Naive thymus-derived CD4-positive, alpha-beta T cell (primary cell): ENCODE measurements around the gene JMJD7. TPM values are rescaled to one million over a fixed set of nuclear protein-coding genes. Genes with fewer than 3 reads are reported as not detected.

Experiments used
- ATAC-seq: fragments of 150-1000 bp; cut with Tn5 transposase; 2 replicates; pipeline ENCODE4 v1.10.0; 2021; ENCODE audit warnings: mild to moderate bottlenecking, moderate library complexity
- CTCF ChIA-PET: fragments of 350-600 bp; sonication (Branson Sonifier 250); formaldehyde crosslinking; loops from one replicate; lab custom pipeline; 2021; ENCODE audit warnings: antibody characterized with exemption; lab: Charles Lee
- POLR2A ChIA-PET: fragments of 350-600 bp; sonication (Branson Sonifier 250); formaldehyde crosslinking; loops from one replicate; lab custom pipeline; 2021; ENCODE audit warnings: antibody characterized with exemption, inconsistent platforms; lab: Charles Lee
- DNase-seq, 9 donors: peaks; one replicate each; pipeline versions ENCODE4 v3.0.0 to v3.0.0-alpha.2; 2020 to 2022; ENCODE audit warnings: mixed read lengths in 1 of 9
- H3K27ac ChIP-seq: one replicate; pipeline ENCODE4 v1.7.0; 2013; ENCODE audit warnings: mild to moderate bottlenecking, low read depth, low read length, moderate library complexity
- H3K27me3 ChIP-seq, 2 donors: one replicate each; pipeline ENCODE4 v1.7.0; 2013; ENCODE audit warnings: low read length in 2 of 2, mild to moderate bottlenecking in 2 of 2, moderate library complexity in 2 of 2; ENCODE audit not compliant: control insufficient read depth in 2 of 2, insufficient read depth in 2 of 2
- H3K36me3 ChIP-seq, 3 experiments: 1 replicate in 2 of 3; 2 replicates in 1 of 3; pipeline ENCODE4 v1.7.0; 2013; ENCODE audit warnings: low read length in 3 of 3, mild to moderate bottlenecking in 3 of 3, moderate library complexity in 1 of 3; ENCODE audit not compliant: insufficient read depth in 3 of 3, control insufficient read depth in 2 of 3
- H3K4me1 ChIP-seq, 2 donors: one replicate each; pipeline ENCODE4 v1.7.0; 2013; ENCODE audit warnings: low read length in 2 of 2, mild to moderate bottlenecking in 2 of 2, moderate library complexity in 1 of 2; ENCODE audit not compliant: control insufficient read depth in 2 of 2, insufficient read depth in 2 of 2
- H3K4me3 ChIP-seq: 2 replicates; pipeline ENCODE4 v1.7.0; 2013; ENCODE audit warnings: mild to moderate bottlenecking, low read length
- H3K9me3 ChIP-seq, 3 experiments: 1 replicate in 2 of 3; 2 replicates in 1 of 3; pipeline ENCODE4 v1.7.0; 2013; ENCODE audit warnings: low read length in 3 of 3; ENCODE audit not compliant: control insufficient read depth in 2 of 3
- H3K27ac Mint-ChIP-seq, 9 donors: one replicate each; pipeline ENCODE4 v1.8.0; 2020 to 2022; ENCODE audit warnings: mixed read lengths in 9 of 9, mild to moderate bottlenecking in 8 of 9, moderate library complexity in 5 of 9, inconsistent platforms in 2 of 9
- H3K27me3 Mint-ChIP-seq, 5 donors: one replicate each; pipeline ENCODE4 v1.8.0; 2021 to 2022; ENCODE audit warnings: mixed read lengths in 5 of 5, mild to moderate bottlenecking in 1 of 5
- H3K36me3 Mint-ChIP-seq, 5 donors: one replicate each; pipeline ENCODE4 v1.8.0; 2020 to 2022; ENCODE audit warnings: mixed read lengths in 5 of 5, mild to moderate bottlenecking in 3 of 5, inconsistent platforms in 1 of 5
- H3K4me1 Mint-ChIP-seq, 7 donors: one replicate each; pipeline ENCODE4 v1.8.0; 2020 to 2022; ENCODE audit warnings: mixed read lengths in 7 of 7, mild to moderate bottlenecking in 3 of 7, inconsistent platforms in 1 of 7
- H3K4me3 Mint-ChIP-seq, 10 donors: one replicate each; pipeline ENCODE4 v1.8.0; 2020 to 2022; ENCODE audit warnings: mild to moderate bottlenecking in 10 of 10, mixed read lengths in 10 of 10, moderate library complexity in 6 of 10, inconsistent platforms in 2 of 10
- H3K9me3 Mint-ChIP-seq, 11 donors: one replicate each; pipeline ENCODE4 v1.8.0; 2020 to 2022; ENCODE audit warnings: mixed read lengths in 11 of 11, mild to moderate bottlenecking in 4 of 11, inconsistent platforms in 1 of 11, moderate library complexity in 1 of 11
- intact Hi-C, 2 donors: fragments of 100-400 bp; cut with micrococcal nuclease; formaldehyde crosslinking; loops; one replicate each; pipeline ENCODE4 v1.15.1; 2023
- polyA plus RNA-seq, 2 donors: library from polyadenylated mRNA; unstranded; fragments of 300-500 nt; fragmentation: Illumina TruSeq; gene quantifications; one replicate each; pipeline ENCODE4 v1.2.3, GENCODE V29; 2021
- total RNA-seq, 6 experiments: library from RNA in 5 of 6; stranded (reverse) in 5 of 6; gene quantifications; 1 replicate in 5 of 6; 2 replicates in 1 of 6; pipeline ENCODE4 v1.2.3 and lab custom pipeline; 2021 to 2026

Gene JMJD7
- total and polyA plus RNA-seq, 7 experiments from 2014 or later = 22.4 to 83.7 (median 36.4) TPM

GRCh38 chr15:41848631-41849030, 20.7 kb downstream of the JMJD7 start:
- Histone ChIP-seq H3K36me3 (peaks cover 0 to 51% (median 0%) of the 10 kb centered on the region in 3 experiments), H3K4me1 (no peaks in the 10 kb centered on the region), H3K27me3 (no peaks in the 10 kb centered on the region), H3K27ac (no peak overlapping the region), H3K9me3 (no peaks in the 10 kb centered on the region), H3K4me3 (no peak overlapping the region)
- intact Hi-C loops = no loop called here
- peaks cover 0 to 5% (median 3%) of the 10 kb centered on the region in 5 donors for H3K36me3 Mint-ChIP-seq
- no peak overlapping the region for H3K4me3 Mint-ChIP-seq
- ChIA-PET CTCF (interaction anchor here (0.6 kb wide), 1 partner anchor 209 kb away, joined by 3 read pairs; no protein-coding TSS in a partner anchor), POLR2A (no interaction called here)
- H3K9me3 Mint-ChIP-seq = no peaks in the 10 kb centered on the region
- peak overlapping the region in 4 of 9 donors; percentile 6 to 46 (median 44) for H3K27ac Mint-ChIP-seq
- DNase-seq (peak in 1 of 9 donors; percentile 32), ATAC-seq (no peak)
- no peaks in the 10 kb centered on the region for H3K27me3 Mint-ChIP-seq
- peaks cover 0 to 1% (median 0%) of the 10 kb centered on the region in 7 donors for H3K4me1 Mint-ChIP-seq

- Histone ChIP-seq H3K9me3 (no peaks in the 10 kb centered on the region), H3K4me1 (no peaks in the 10 kb centered on the region), H3K27ac (no peak overlapping the region), H3K27me3 (no peaks in the 10 kb centered on the region), H3K36me3 (peaks cover 0 to 45% (median 0%) of the 10 kb centered on the region in 3 experiments), H3K4me3 (no peak overlapping the region)
- H3K27ac Mint-ChIP-seq = peak overlapping the region in 3 of 9 donors; percentile 59 to 68 (median 61)
- no peak for DNase-seq
- CTCF ChIA-PET = no interaction called here
- H3K9me3 Mint-ChIP-seq = no peaks in the 10 kb centered on the region
- intact Hi-C loops = no loop called here
- H3K27me3 Mint-ChIP-seq = no peaks in the 10 kb centered on the region
- peaks cover 0 to 5% (median 3%) of the 10 kb centered on the region in 5 donors for H3K36me3 Mint-ChIP-seq
- peaks cover 0 to 1% (median 0%) of the 10 kb centered on the region in 7 donors for H3K4me1 Mint-ChIP-seq
- POLR2A ChIA-PET = no interaction called here
- H3K4me3 Mint-ChIP-seq = no peak overlapping the region
- no peak for ATAC-seq
Measured at GRCh38 chr15:41849204-41849603, 21.3 kb downstream of the JMJD7 start.

GRCh38 chr15:41849861-41850260, 22.0 kb downstream of the JMJD7 start:
- peaks cover 0 to 38% (median 0%) of the 10 kb centered on the region in 3 experiments for H3K36me3 ChIP-seq
- H3K4me1 Mint-ChIP-seq = no peaks in the 10 kb centered on the region
- H3K4me3 ChIP-seq = no peak overlapping the region
- no peaks in the 10 kb centered on the region for H3K27me3 ChIP-seq
- ChIA-PET CTCF (no interaction called here), POLR2A (no interaction called here)
- no peaks in the 10 kb centered on the region for H3K27me3 Mint-ChIP-seq
- H3K9me3 ChIP-seq = no peaks in the 10 kb centered on the region
- peak overlapping the region in 2 of 9 donors; percentile 32 to 71 for H3K27ac Mint-ChIP-seq
- H3K9me3 Mint-ChIP-seq = no peaks in the 10 kb centered on the region
- no peak overlapping the region for H3K27ac ChIP-seq
- no peak overlapping the region for H3K4me3 Mint-ChIP-seq
- ATAC-seq = no peak
- intact Hi-C loops = loop anchor here in 1 of 2 donors (5.0 kb wide), 1 partner anchor 52 kb away; no protein-coding TSS in a partner anchor
- peaks cover 0 to 5% (median 3%) of the 10 kb centered on the region in 5 donors for H3K36me3 Mint-ChIP-seq
- DNase-seq = no peak
- no peaks in the 10 kb centered on the region for H3K4me1 ChIP-seq

- Histone ChIP-seq H3K27ac (no peak overlapping the region), H3K36me3 (peaks cover 0 to 31% (median 0%) of the 10 kb centered on the region in 3 experiments), H3K4me3 (no peak overlapping the region), H3K9me3 (no peaks in the 10 kb centered on the region), H3K4me1 (no peaks in the 10 kb centered on the region), H3K27me3 (no peaks in the 10 kb centered on the region)
- DNase-seq (no peak), ATAC-seq (no peak)
- ChIA-PET CTCF (no interaction called here), POLR2A (interaction anchor here (0.7 kb wide), 1 partner anchor 21 kb away, joined by 3 read pairs; no protein-coding TSS in a partner anchor)
- no peak overlapping the region for H3K4me3 Mint-ChIP-seq
- intact Hi-C loops = loop anchor here in 1 of 2 donors (5.0 kb wide), 1 partner anchor 52 kb away; no protein-coding TSS in a partner anchor
- no peaks in the 10 kb centered on the region for H3K27me3 Mint-ChIP-seq
- H3K36me3 Mint-ChIP-seq = peaks cover 0 to 5% (median 3%) of the 10 kb centered on the region in 5 donors
- H3K4me1 Mint-ChIP-seq = no peaks in the 10 kb centered on the region
- H3K27ac Mint-ChIP-seq = peak overlapping the region in 6 of 9 donors; percentile 16 to 82 (median 72)
- no peaks in the 10 kb centered on the region for H3K9me3 Mint-ChIP-seq
Measured at GRCh38 chr15:41850482-41851166, 22.7 kb downstream of the JMJD7 start.

GRCh38 chr15:41851167-41851523, 23.3 kb downstream of the JMJD7 start:
- peaks cover 0 to 5% (median 3%) of the 10 kb centered on the region in 5 donors for H3K36me3 Mint-ChIP-seq
- ATAC-seq (no peak), DNase-seq (no peak)
- POLR2A ChIA-PET = interaction anchor here (0.7 kb wide), 1 partner anchor 20 kb away, joined by 3 read pairs; no protein-coding TSS in a partner anchor
- Histone ChIP-seq H3K36me3 (peaks cover 0 to 26% (median 0%) of the 10 kb centered on the region in 3 experiments), H3K9me3 (no peaks in the 10 kb centered on the region), H3K27ac (no peak overlapping the region), H3K4me1 (no peaks in the 10 kb centered on the region), H3K27me3 (no peaks in the 10 kb centered on the region), H3K4me3 (no peak overlapping the region)
- no peaks in the 10 kb centered on the region for H3K27me3 Mint-ChIP-seq
- intact Hi-C loops = loop anchor here in 1 of 2 donors (5.0 kb wide), 1 partner anchor 51 kb away; no protein-coding TSS in a partner anchor
- CTCF ChIA-PET = no interaction called here
- H3K4me1 Mint-ChIP-seq = no peaks in the 10 kb centered on the region
- H3K9me3 Mint-ChIP-seq = no peaks in the 10 kb centered on the region
- H3K4me3 Mint-ChIP-seq = no peak overlapping the region
- H3K27ac Mint-ChIP-seq = peak overlapping the region in 2 of 9 donors; percentile 30 to 43

DNA sequence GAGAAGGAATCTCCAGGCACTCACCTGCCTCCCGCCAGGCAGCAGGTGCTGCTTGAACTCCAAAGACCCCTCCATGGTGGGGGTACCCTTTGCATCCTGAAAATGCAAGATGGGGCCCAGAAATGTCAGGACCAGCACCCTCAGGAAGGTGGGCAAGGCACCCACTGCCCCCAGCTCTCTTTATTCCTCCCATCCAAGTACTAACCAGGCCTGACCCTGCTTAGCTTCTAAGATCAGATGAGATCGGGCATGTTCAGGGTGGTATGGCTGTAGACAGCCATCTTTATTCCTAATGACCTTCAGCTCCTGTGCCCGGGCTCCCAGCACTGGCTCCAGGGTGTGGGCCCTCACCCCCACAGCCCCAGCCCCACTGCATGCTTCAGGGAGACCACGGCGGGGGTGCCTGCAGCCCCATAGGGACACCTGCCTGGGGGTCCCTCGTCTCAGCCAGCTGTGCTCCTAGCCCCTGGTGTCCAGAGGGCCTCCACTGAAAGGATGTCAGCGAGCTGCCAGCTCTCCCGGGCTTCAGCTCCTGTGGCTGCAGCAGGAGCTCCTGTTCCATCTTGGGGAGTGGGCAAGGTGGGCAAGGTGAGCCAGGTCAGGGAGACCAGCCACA, 24.0 kb downstream of the JMJD7 start:
- peaks cover 0 to 5% (median 0%) of the 10 kb centered on the region in 5 donors for H3K36me3 Mint-ChIP-seq
- H3K4me3 ChIP-seq = no peak overlapping the region
- intact Hi-C loops = loop anchor here in 1 of 2 donors (5.0 kb wide), 1 partner anchor 50 kb away; no protein-coding TSS in a partner anchor
- peaks cover 0 to 18% (median 0%) of the 10 kb centered on the region in 3 experiments for H3K36me3 ChIP-seq
- H3K9me3 Mint-ChIP-seq = no peaks in the 10 kb centered on the region
- H3K4me1 Mint-ChIP-seq = peaks cover 0 to under 1% (median 0%) of the 10 kb centered on the region in 7 donors
- no peak for ATAC-seq
- no peaks in the 10 kb centered on the region for H3K27me3 Mint-ChIP-seq
- DNase-seq = no peak
- peak overlapping the region in 2 of 9 donors; percentile 2 to 17 for H3K27ac Mint-ChIP-seq
- ChIA-PET CTCF (interaction anchor here (1.0 kb wide), 1 partner anchor 18 kb away, joined by 3 read pairs; no protein-coding TSS in a partner anchor), POLR2A (interaction anchor here (0.8 to 1.0 kb wide), 3 partner anchors 14 to 42 kb away, joined by 3 to 5 read pairs (median 3); partner anchors contain the start of genes JMJD7 and SPTBN5)
- H3K4me3 Mint-ChIP-seq = no peak overlapping the region
- H3K27ac ChIP-seq = no peak overlapping the region
- no peaks in the 10 kb centered on the region for H3K9me3 ChIP-seq
- no peaks in the 10 kb centered on the region for H3K4me1 ChIP-seq
- no peaks in the 10 kb centered on the region for H3K27me3 ChIP-seq
